Measurements from ENCODE around the gene BRINP3. TPM values are rescaled to one million over a fixed set of nuclear protein-coding genes. Genes with fewer than 3 reads are reported as not detected.

Gene BRINP3
- total and polyA plus RNA-seq, 2 donors (not counting 3 experiments of a cell fraction or from before 2014, with no cell fraction given) = not detected

GRCh38 chr1:190183588-190183987 lies 294.1 kb downstream of the BRINP3 start:
- CTCF ChIA-PET = interaction anchor here (1.4 kb wide), 1 partner anchor 12 kb away, joined by 4 read pairs; no protein-coding TSS in a partner anchor
- Histone ChIP-seq H3K9ac (replicated peaks; ENCODE audit: extremely low read depth, insufficient read depth, low read length) (no peak overlapping the region), H3K4me2 (ENCODE audit: insufficient read depth, low read length) (no peak overlapping the region), H3K79me2 (ENCODE audit: control insufficient read depth, insufficient read depth, low read length) (no peaks in the 10 kb centered on the region), H3K36me3 (ENCODE audit: control insufficient read depth in 2 of 2, extremely low read depth in 1 of 2, insufficient read depth in 2 of 2, low read length in 2 of 2) (no peaks in the 10 kb centered on the region), H3K9me1 (replicated peaks; ENCODE audit: control insufficient read depth, extremely low read depth, insufficient read depth, low read length) (no peaks in the 10 kb centered on the region), H2AFZ (ENCODE audit: low read depth, low read length) (no peak overlapping the region), H3K4me3 (replicated peaks in 1 of 3; ENCODE audit: insufficient read depth in 1 of 3, low read depth in 1 of 3, low read length in 3 of 3) (no peak overlapping the region), H3K9me3 (replicated peaks; ENCODE audit: control insufficient read depth, insufficient read depth, low read length) (no peaks in the 10 kb centered on the region), H3K4me1 (ENCODE audit: control insufficient read depth, extremely low read depth, insufficient read depth, low read length) (no peaks in the 10 kb centered on the region), H4K20me1 (replicated peaks; ENCODE audit: control insufficient read depth, extremely low read depth, insufficient read depth, low read length) (no peaks in the 10 kb centered on the region), H3K27me3 (ENCODE audit: control insufficient read depth in 2 of 2, insufficient read depth in 2 of 2, low read length in 2 of 2) (no peaks in the 10 kb centered on the region), H3K27ac (ENCODE audit: insufficient read depth, low read depth, low read length) (no peak overlapping the region)
- dilution Hi-C loops (cut with MboI; ENCODE audit: extremely low pct_ligation_motif_present, low sequenced_read_pairs) = no loop called here
- intact Hi-C loops (cut with micrococcal nuclease) = no loop called here
- FAIRE-seq (no peak), DNase-seq (ENCODE audit: low read depth, low spot score) (no peak)
- POLR2A ChIA-PET = no interaction called here
- no peak for TF ChIP-seq FOS (IDR thresholded peaks at IDR 0.05; ENCODE audit: borderline replicate concordance, insufficient read depth, low read length)
- no peak for TF ChIP-seq POLR2AphosphoS5 (IDR thresholded peaks at IDR 0.05; ENCODE audit: insufficient read depth, low read depth, low read length)
- TF ChIP-seq MYC (IDR thresholded peaks at IDR 0.05; ENCODE audit: low read depth, low read length) = no peak
- no peak for TF ChIP-seq CTCF (IDR thresholded peaks at IDR 0.05; ENCODE audit: extremely low read depth in 1 of 2, insufficient read depth in 1 of 2, low read depth in 1 of 2, low read length in 2 of 2)
- TF ChIP-seq MAX (IDR thresholded peaks at IDR 0.05; ENCODE audit: insufficient read depth, insufficient read length) = no peak
- no peak for TF ChIP-seq POLR2A (IDR thresholded peaks at IDR 0.05; ENCODE audit: low read depth, low read length)
- no peak for TF ChIP-seq GATA2 (IDR thresholded peaks at IDR 0.05; ENCODE audit: insufficient read depth, insufficient read length, low read depth, low read length)
- no peak for TF ChIP-seq JUN (IDR thresholded peaks at IDR 0.05; ENCODE audit: borderline replicate concordance, insufficient read depth, insufficient read length, low read depth)
- TF ChIP-seq EZH2 (IDR thresholded peaks at IDR 0.05; ENCODE audit: borderline replicate concordance, low read depth, low read length, severe bottlenecking) = no peak
- BruUV-seq (replicated peaks) = no TSS peak

Measured in endothelial cell of umbilical vein (primary cell).